RPMI8226 (cell line): ENCODE results near the gene NHS.

Source experiments
- DNase-seq: peaks from one replicate; pipeline ENCODE4 v3.0.0-alpha.2; 2015

Gene NHS

GRCh38 chrX:17374619-17375366 is at the start of gene NHS:
TSS of gene NHS (plus strand) at chrX:17375200. CDS start at chrX:17375758, 558 bp downstream.
- peak; percentile 20 for DNase-seq

GRCh38 chrX:17328837-17329236 is 46.2 kb upstream of the NHS start:
- no peak for DNase-seq

GRCh38 chrX:17336377-17336776 is 38.6 kb upstream of the NHS start:
- DNase-seq: no peak

DNA sequence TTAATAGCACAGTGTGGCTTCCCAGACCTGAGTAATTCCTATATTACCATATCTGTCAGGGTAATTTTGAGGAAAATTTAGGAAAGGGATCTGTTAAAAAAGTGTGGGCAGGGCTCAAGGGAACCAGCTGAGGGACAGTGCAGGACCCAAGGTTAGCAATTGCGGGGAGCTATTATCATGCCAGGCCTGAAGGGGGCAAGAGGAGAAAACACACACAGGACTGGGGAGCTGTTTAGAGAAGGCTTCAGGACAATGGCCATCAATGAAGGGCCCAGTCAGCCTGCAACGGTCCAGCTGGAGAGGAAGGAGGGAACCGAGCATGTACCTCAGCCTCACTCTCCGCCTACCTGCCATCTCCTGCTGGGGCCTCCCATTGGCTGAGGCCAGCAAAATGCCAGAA is 19.0 kb upstream of the NHS start:
- DNase-seq: no peak

DNA sequence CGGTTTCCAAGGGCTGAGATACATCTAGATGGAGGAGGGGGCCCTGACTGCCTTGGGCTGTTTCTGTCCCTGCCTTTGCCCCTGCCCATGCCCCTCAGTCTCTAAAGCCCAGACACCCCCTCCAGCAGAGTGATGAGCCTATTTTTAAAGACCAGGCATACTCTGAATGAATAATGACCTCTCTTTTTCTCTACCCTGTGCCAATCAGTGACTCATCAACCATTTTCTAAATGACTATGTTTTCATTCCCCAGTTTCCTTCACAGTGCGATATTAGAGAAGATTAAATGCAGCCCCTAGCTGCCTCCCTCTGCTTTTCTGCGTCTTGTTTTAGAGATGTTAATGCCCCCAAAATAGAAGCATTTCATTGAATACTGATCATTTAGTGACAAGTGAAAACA is 15.5 kb upstream of the NHS start:
- DNase-seq: no peak

GRCh38 chrX:17361620-17362019 is 13.4 kb upstream of the NHS start:
- peak; percentile 24 for DNase-seq

- DNase-seq: no peak
Measured at GRCh38 chrX:17368002-17368401, 7.0 kb upstream of the NHS start.

- no peak for DNase-seq
Measured at GRCh38 chrX:17369309-17369708, 5.7 kb upstream of the NHS start.

DNA sequence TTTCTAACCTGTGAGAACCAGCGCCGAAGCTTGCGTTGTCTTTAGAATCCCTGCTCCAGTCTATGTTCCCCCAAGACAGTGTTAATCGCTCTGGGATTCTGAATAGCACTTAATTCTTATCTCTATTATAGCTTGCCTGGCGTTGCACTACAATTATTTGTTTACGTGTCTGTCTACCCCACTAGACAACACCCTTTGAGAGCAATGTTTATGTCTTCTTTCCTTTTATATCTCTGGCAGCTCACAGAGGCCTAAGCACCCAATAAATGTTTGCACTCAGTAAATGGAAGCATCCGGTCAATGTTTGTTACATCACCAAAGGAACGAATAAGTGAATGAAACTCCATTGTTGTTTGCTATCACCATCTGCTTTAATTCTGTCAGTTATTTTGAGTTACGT is 4.8 kb upstream of the NHS start:
- DNase-seq: no peak

GRCh38 chrX:17372052-17372451 is 2.9 kb upstream of the NHS start:
- DNase-seq: no peak

DNA sequence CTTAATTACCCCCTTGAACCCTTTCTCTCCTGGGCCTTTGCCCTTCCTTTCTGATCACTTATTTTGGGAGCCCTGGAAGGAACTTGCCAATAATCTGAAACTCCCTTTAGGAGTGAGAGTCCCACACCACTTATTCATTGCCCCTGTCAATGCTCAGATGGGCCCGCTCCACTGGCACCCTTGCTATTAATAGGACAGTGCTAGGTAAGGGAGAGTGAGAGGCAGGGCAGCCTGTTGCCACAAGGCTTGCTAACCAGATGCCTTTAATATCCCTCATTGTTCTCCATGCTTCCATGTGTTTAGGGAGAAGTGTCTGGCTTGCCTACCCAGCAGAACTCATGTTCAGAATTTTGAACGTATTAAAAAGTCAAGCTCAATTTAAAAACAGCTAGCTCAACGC is 1.7 kb upstream of the NHS start:
- no peak for DNase-seq

- no peak for DNase-seq
Measured at GRCh38 chrX:17375367-17375636, 302 bp downstream of the NHS start.

DNA sequence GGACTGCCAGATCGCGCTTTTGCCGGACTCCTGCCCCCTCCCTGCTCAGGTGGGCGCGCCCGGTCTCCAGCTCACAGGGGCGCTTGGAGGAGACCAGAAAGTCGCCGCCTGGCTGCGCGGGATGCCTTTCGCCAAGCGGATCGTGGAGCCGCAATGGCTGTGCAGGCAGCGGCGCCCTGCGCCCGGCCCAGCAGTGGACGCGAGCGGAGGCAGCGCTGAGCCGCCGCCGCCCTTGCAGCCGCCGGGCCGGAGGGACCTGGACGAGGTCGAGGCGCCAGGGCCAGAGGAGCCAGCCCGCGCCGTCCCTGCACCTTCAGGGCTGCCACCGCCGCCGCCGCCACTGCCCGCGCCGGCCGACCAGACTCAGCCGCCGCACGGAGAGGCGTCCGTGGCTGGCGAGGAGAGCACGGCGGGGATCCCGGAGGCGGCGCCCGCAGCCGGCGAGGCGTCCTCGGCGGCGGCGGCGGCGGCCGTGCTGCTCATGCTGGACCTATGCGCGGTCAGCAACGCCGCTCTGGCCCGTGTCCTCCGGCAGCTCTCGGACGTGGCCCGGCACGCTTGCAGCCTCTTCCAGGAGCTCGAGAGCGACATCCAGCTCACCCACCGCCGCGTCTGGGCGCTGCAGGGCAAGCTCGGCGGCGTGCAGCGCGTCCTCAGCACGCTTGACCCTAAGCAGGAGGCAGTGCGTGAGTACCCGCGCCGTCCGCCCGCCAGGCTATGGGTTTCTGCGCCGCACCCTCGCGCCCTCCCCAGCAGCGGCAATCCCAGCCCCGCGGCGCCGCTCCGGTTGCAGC is 834 bp downstream of the NHS start:
- no peak for DNase-seq

- no peak for DNase-seq
Measured at GRCh38 chrX:17376431-17377077, 1.6 kb downstream of the NHS start.

GRCh38 chrX:17377091-17377717 is 2.2 kb downstream of the NHS start:
- DNase-seq: no peak

DNA sequence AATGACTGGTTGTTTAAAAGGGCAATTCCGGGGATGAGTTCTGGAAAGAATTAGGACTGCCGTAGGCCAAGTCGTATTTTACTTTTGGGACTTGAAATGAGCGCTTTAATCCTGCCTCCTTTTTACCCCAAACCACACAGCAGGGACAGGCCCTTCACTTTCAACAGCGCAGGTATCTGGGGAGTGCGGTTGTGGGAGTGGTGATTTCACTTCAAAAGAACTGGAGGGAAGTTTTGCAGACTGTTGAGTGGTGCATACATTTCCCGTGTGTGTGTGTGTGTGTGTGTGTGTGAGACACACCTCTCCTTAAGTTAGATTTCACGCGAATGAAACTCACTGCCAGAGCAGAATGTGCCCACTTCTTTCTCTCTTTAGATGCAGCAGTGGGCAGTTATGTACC is 2.8 kb downstream of the NHS start:
- DNase-seq: no peak

DNA sequence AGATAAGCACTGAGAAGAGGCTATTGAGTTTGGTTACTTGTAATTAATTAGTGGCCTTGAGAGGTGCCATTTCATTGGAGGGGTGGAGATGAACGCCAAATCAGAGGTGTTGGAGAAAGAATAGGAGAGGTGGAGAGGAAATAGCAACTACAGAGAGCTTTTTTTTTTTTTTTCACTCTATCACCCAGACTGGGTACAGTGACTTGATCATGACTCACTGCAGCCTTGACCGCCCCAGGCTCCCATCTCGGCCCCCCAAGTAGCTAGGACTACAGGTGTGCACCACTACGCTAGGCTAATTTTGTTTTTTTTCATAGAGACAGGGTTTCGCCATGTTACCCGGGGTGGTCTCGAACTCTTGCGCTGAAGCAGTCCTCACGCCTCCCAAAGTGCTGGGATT is 5.2 kb downstream of the NHS start:
- DNase-seq: no peak

DNA sequence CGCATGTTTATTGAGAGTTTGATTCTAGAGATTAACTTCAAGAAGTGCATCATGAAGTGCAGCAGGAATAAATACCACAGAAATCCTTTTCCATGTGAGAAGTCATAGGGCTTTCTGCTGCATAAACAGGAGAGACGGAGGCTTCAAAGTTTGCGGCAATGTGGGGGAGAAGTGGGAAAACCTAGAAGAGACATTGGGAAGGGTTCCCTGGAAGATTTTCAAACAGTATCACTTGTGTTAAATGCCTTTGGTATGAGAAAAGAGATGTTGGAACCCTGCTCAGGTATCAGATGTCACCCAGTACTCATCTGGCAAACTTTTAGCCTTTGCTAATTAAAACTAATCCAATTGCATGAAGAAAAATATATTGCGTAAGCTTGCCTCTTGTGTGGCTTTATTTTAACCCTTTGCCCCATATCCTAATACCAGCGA is 15.4 kb downstream of the NHS start:
- DNase-seq: no peak

- no peak for DNase-seq
Measured at GRCh38 chrX:17395154-17395553, 20.2 kb downstream of the NHS start.

DNA sequence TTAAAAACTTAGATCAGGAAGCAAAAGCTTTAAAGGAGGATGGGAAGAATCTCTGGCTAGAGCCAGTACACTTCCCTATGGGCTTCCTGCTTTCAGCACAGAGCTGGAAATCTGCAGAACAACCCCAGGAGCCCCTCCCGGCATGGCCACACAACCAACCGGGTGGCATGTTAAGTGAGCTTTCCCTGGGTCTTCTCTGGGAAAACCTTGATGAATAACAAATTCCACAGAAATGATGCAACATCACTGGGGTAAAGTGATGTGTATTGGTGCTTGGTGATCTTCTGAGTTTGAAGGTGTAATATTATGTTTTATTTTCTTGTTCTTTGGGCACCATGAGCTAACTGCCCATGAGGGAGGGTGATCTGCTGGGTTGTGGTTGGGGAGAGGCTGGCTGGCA is 22.1 kb downstream of the NHS start:
- no peak for DNase-seq

- no peak for DNase-seq
Measured at GRCh38 chrX:17403189-17403691, 28.2 kb downstream of the NHS start.

DNA sequence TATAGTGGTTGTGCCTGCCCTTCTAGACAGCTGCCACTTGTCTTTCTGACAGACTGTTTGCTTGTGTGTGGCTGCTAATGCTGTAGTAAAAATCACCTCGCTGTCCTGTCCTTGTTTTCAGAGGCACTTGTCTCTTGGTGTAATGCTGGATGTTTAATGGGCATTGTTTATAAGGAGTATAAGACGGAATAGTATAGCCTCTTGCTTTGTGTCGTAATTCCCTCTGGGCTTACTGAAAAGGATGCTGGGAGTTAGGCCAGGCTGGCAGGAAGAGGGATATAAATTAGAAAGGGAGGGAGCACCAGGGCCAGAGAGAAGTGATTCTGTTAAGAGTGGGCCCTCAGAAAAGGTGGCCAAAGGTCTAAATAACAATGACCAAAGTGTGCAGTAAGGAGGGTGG is 29.0 kb downstream of the NHS start:
- no peak for DNase-seq

DNA sequence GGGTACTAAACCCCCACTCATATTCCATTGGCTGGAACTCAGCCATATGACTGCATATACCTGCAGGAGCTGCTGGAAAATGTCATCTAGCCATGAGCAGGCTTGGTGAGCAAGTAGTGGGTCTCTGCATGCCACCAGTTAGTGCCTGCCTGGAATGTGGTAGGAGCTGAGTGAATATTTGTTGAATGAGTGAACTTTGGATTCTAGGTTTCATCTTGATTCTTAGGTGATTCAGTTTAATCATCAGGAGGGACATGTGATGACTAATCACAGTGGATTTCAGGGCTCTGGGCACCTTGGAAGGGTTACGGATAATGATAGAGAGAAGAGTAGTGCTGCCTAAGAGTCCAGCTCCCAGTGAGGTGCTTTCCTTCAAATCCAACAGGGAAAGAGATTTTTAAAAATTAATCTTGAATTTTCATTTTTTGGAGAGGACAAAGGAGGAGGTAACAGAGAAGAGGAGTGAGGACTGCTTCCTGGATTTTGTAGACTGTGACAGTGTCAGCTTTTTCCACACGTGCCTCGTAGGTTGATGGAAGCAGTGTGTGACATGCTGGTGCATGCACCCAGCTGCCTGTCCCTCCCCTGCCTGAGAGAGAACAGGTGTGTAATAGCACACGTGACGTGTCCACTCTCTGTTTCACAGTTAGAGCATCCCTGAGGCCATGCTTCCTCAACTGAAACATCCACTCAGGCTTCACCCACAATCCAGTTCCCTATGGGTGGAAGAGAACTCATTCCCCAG is 30.4 kb downstream of the NHS start:
- DNase-seq: no peak
